PC-3 (cell line): ENCODE results near the gene PPP1R14C. TPM values are rescaled to one million over a fixed set of nuclear protein-coding genes. Genes with fewer than 3 reads are reported as not detected.

Experiments
- ATAC-seq: fragments of 200-7000 bp; cut with Tn5 transposase; 2 replicates; pipeline ENCODE4 v1.9.1; 2020; ENCODE audit warnings: mild to moderate bottlenecking, moderate library complexity
- BruUV-seq: library from RNA; stranded (reverse); fragments of 400-500 nt; replicated peaks from 2 replicates; lab custom pipeline; 2021; lab: Mats Ljungman, UMichigan
- CTCF ChIA-PET: fragments of 300-600 bp; sonication (Branson Sonifier 250); formaldehyde crosslinking; loops from one replicate; lab custom pipeline; 2022; ENCODE audit warnings: antibody characterized with exemption; lab: Charles Lee
- POLR2A ChIA-PET: fragments of 300-600 bp; sonication (Branson Sonifier 250); formaldehyde crosslinking; loops from one replicate; lab custom pipeline; 2022; ENCODE audit warnings: antibody characterized with exemption; ENCODE audit not compliant: unreplicated experiment; lab: Charles Lee
- DNase-seq: peaks from one replicate; pipeline ENCODE4 v3.0.0-alpha.2; 2015
- H2AFZ ChIP-seq: fragments of 300-600 bp; sonication (generic); 2 replicates; pipeline ENCODE4 v1.6.0; 2016; ENCODE audit warnings: antibody characterized with exemption, low read length
- H3F3A ChIP-seq: fragments of 300-600 bp; sonication (generic); one replicate; pipeline ENCODE4 v1.6.0; 2017; ENCODE audit warnings: antibody characterized with exemption, low read length, control low read depth, mild to moderate bottlenecking; ENCODE audit not compliant: unreplicated experiment
- H3K27ac ChIP-seq: fragments of 300-600 bp; sonication (generic); 2 replicates; pipeline ENCODE4 v1.5.1; 2016; ENCODE audit warnings: mild to moderate bottlenecking, low read length
- H3K27me3 ChIP-seq: fragments of 300-600 bp; sonication (generic); 2 replicates; pipeline ENCODE4 v1.6.1; 2016; ENCODE audit warnings: low read length, mixed read lengths
- H3K36me3 ChIP-seq: fragments of 300-600 bp; sonication (generic); 2 replicates; pipeline ENCODE4 v1.6.1; 2016; ENCODE audit warnings: low read depth, mixed run types, low read length, mixed read lengths
- H3K4me1 ChIP-seq: fragments of 300-600 bp; sonication (generic); 2 replicates; pipeline ENCODE4 v1.5.1; 2016; ENCODE audit warnings: low read length; ENCODE audit not compliant: insufficient read depth
- H3K4me2 ChIP-seq: fragments of 300-600 bp; sonication (generic); 2 replicates; pipeline ENCODE4 v1.6.0; 2016; ENCODE audit warnings: low read length
- H3K4me3 ChIP-seq: fragments of 300-600 bp; sonication (generic); 2 replicates; pipeline ENCODE4 v1.5.1; 2016; ENCODE audit warnings: mild to moderate bottlenecking, low read length, mixed read lengths
- H3K79me2 ChIP-seq: fragments of 300-600 bp; sonication (generic); 2 replicates; pipeline ENCODE4 v1.6.1; 2017; ENCODE audit warnings: low read length, mixed read lengths
- H3K9ac ChIP-seq: fragments of 300-600 bp; sonication (generic); 2 replicates; pipeline ENCODE4 v1.6.0; 2016; ENCODE audit warnings: mild to moderate bottlenecking, low read length
- H3K9me2 ChIP-seq: fragments of 300-600 bp; sonication (generic); replicated peaks from 2 replicates; pipeline ENCODE4 v1.6.1; 2016; ENCODE audit warnings: mixed run types, low read length, mixed read lengths
- H3K9me3 ChIP-seq: fragments of 300-600 bp; sonication (generic); 2 replicates; pipeline ENCODE4 v1.6.1; 2016; ENCODE audit warnings: low read length, mixed read lengths
- H4K20me1 ChIP-seq: fragments of 300-600 bp; sonication (generic); 2 replicates; pipeline ENCODE4 v1.6.1; 2016; ENCODE audit warnings: low read length, mixed read lengths
- CTCF ChIP-seq: fragments of 300-600 bp; sonication (generic); conservative IDR thresholded peaks from 2 replicates; pipeline ENCODE4 v1.5.1; 2017; ENCODE audit warnings: antibody characterized with exemption, low read depth, mild to moderate bottlenecking, low read length
- EZH2 ChIP-seq: fragments of 300-600 bp; sonication (generic); IDR thresholded peaks from one replicate; pipeline ENCODE4 v1.6.1; 2017; ENCODE audit warnings: antibody characterized with exemption, mild to moderate bottlenecking, low read length; ENCODE audit not compliant: unreplicated experiment
- EZH2phosphoT487 ChIP-seq: fragments of 300-600 bp; sonication (generic); IDR thresholded peaks from 2 replicates; pipeline ENCODE4 v1.6.1; 2018; ENCODE audit warnings: mild to moderate bottlenecking, antibody characterized with exemption, low read length, borderline replicate concordance
- intact Hi-C: fragments of 100-400 bp; cut with micrococcal nuclease; formaldehyde crosslinking; loops from 2 replicates; pipeline ENCODE4 v1.9.0; 2023
- total RNA-seq: library from RNA; depleted of rRNA; stranded (reverse); fragments of >200 nt; gene quantifications from 2 replicates; pipeline ENCODE4 v1.2.3, GENCODE V29; 2014

The PPP1R14C gene
- total RNA-seq, 1 experiment from 2014 or later = 1.1 TPM

DNA sequence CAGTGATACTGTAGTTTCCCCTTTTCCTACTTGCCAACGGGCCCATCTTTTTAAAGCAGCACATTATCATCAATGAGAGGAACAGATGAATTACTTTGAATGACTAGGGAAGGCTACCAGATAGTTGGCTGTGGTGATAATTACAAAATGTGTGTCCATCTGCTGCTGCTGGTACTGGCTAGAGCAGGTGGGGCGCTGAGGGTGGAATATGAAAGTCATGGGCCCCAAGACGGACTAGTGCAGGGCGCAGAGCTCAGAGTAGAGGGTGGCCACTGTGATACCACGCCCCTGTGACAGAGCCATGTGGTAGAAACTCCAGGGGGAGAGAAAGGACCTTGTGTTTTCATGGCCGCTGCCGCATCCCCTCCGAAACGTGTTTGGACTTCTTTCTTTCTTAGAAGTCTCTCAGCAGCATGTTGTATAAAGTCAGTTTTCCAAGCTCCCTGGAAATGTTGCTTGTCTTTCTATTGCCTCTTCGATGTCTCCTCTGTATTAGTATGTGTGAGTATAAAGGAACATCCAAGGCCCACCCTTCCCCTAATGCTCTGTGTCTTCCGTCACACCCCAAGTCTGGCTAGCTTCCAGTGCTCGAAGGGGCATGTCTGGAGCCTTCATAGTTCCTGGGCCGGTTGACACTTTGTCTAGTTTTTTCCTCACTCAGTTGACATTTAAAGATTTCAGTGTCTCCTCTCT, 88.1 kb downstream of the PPP1R14C start:
- no peak for DNase-seq
- TF ChIP-seq CTCF = no peak
- no peak for TF ChIP-seq EZH2
- TF ChIP-seq EZH2phosphoT487 = no peak
- H3K36me3 ChIP-seq = no peaks in the 10 kb centered on the region
- no peak for ATAC-seq
- 0 out of 2 replicates have a peak, but pooled peaks cover 4% of the 10 kb centered on the region for H3K4me1 ChIP-seq
- no peak overlapping the region for H3K4me3 ChIP-seq
- no peaks in the 10 kb centered on the region for H3K9me3 ChIP-seq
- no peak overlapping the region for H2AFZ ChIP-seq
- no peak overlapping the region for H3K27ac ChIP-seq
- H3K9me2 ChIP-seq = no peaks in the 10 kb centered on the region
- H4K20me1 ChIP-seq = no peaks in the 10 kb centered on the region
- no peaks in the 10 kb centered on the region for H3F3A ChIP-seq
- no peaks in the 10 kb centered on the region for H3K27me3 ChIP-seq
- no peaks in the 10 kb centered on the region for H3K79me2 ChIP-seq
- no peak overlapping the region for H3K4me2 ChIP-seq
- no peak overlapping the region for H3K9ac ChIP-seq
- POLR2A ChIA-PET = no interaction called here
- BruUV-seq = no TSS peak
- CTCF ChIA-PET = no interaction called here
- intact Hi-C loops = no loop called here

DNA sequence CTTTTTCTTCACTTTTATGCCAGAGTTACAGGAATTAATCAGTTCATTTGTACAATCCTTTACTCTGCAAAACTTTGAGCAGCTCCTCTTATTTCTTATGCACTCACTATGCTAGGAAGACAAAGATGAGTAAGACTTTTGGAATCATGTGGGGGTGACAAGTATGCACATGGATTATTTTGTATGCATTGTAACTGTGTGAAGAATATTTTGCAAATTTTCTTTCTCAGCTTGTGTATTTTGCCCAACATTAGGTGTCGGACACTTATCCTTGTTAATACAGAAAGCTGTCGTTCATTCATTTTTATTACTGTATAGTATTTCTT, 88.6 kb downstream of the PPP1R14C start:
- no peak overlapping the region for H3K27ac ChIP-seq

More for the DNA sequence above, 88.6 kb downstream of the PPP1R14C start:
- no peaks in the 10 kb centered on the region for H3K9me2 ChIP-seq
- TF ChIP-seq EZH2 (no peak), CTCF (no peak), EZH2phosphoT487 (no peak)
- H3K79me2 ChIP-seq = no peaks in the 10 kb centered on the region
- no peaks in the 10 kb centered on the region for H4K20me1 ChIP-seq
- ChIA-PET POLR2A (no interaction called here), CTCF (no interaction called here)
- BruUV-seq = no TSS peak
- H3K4me1 ChIP-seq = 0 out of 2 replicates have a peak, but pooled peaks cover 4% of the 10 kb centered on the region
- no peaks in the 10 kb centered on the region for H3K36me3 ChIP-seq
- no peaks in the 10 kb centered on the region for H3K27me3 ChIP-seq
- intact Hi-C loops = no loop called here
- no peak overlapping the region for H3K9ac ChIP-seq
- DNase-seq = peak; percentile 14
- no peak for ATAC-seq
- H3K9me3 ChIP-seq = no peaks in the 10 kb centered on the region
- no peaks in the 10 kb centered on the region for H3F3A ChIP-seq
- no peak overlapping the region for H3K4me3 ChIP-seq
- H2AFZ ChIP-seq = no peak overlapping the region
- H3K4me2 ChIP-seq = no peak overlapping the region
